K562 (cell line): ENCODE data around the gene HEBP1. TPM values are rescaled to one million over a fixed set of nuclear protein-coding genes. Genes with fewer than 3 reads are reported as not detected.

Experiments used
- ATAC-seq: fragments of 200-7000 bp; cut with Tn5 transposase; 3 replicates; pipeline ENCODE4 v1.9.1; 2020; ENCODE audit warnings: moderate library complexity
- BruUV-seq: library from RNA; stranded (reverse); fragments of 400-500 nt; replicated peaks from 2 replicates; lab custom pipeline; 2021; lab: Mats Ljungman, UMichigan
- CTCF ChIA-PET: fragments of 300-600 bp; formaldehyde crosslinking; extraction: SDS; loops from one replicate; lab custom pipeline; 2021; ENCODE audit warnings: low intra/inter-chr PET ratio; lab: Yijun Ruan, JAX
- POLR2A ChIA-PET: fragments of 300-600, 350-650 bp; sonication (Branson Sonifier 250); formaldehyde crosslinking; extraction: SDS; loops from one replicate; lab custom pipeline; 2021; ENCODE audit warnings: antibody characterized with exemption, inconsistent platforms; lab: Yijun Ruan, JAX
- DNase-seq, 4 experiments: peaks; one replicate each; pipeline versions ENCODE4 v3.0.0 to v3.0.0-alpha.2; 2011 to 2018; ENCODE audit warnings: low spot score in 3 of 4, mixed read lengths in 3 of 4; ENCODE audit errors: extremely low read depth in 1 of 4
- FAIRE-seq: peaks from 2 replicates; lab custom pipeline; 2011; peaks lifted over from hg19 to GRCh38; lab: Jason Lieb, UNC
- H2AFZ ChIP-seq: 2 replicates; pipeline ENCODE4 v1.6.0; 2011; ENCODE audit warnings: low read depth, low read length, control low read depth, inconsistent platforms
- H3K27ac ChIP-seq: fragments of 200-600 bp; 3 replicates; pipeline ENCODE4 v1.8.0; 2011; ENCODE audit warnings: low read depth, mild to moderate bottlenecking, control low read depth, inconsistent platforms, low read length, moderate library complexity, mixed read lengths; ENCODE audit errors: extremely low read depth
- H3K27me3 ChIP-seq, 2 experiments: fragments of 300-600 bp in 1 of 2; 2 replicates in 1 of 2; 3 replicates in 1 of 2; pipeline versions ENCODE4 v1.6.0 to v1.8.0; 2011; ENCODE audit warnings: inconsistent platforms in 2 of 2, low read length in 2 of 2, mild to moderate bottlenecking in 1 of 2, mixed read lengths in 1 of 2, moderate library complexity in 1 of 2; ENCODE audit not compliant: control insufficient read depth in 2 of 2, insufficient read depth in 2 of 2
- H3K36me3 ChIP-seq: fragments of 300-600 bp; 3 replicates; pipeline ENCODE4 v1.8.0; 2011; ENCODE audit warnings: mild to moderate bottlenecking, low read length, inconsistent platforms; ENCODE audit not compliant: control insufficient read depth, insufficient read depth
- H3K4me1 ChIP-seq, 2 experiments: fragments of 200-600 bp in 1 of 2; replicated peaks in 1 of 2; 2 replicates in 1 of 2; 3 replicates in 1 of 2; pipeline versions ENCODE4 v1.5.1 to v1.8.0; 2011; ENCODE audit warnings: inconsistent platforms in 2 of 2, low read length in 2 of 2, mild to moderate bottlenecking in 1 of 2, mixed read lengths in 1 of 2, moderate library complexity in 1 of 2; ENCODE audit not compliant: control insufficient read depth in 2 of 2, insufficient read depth in 2 of 2
- H3K4me2 ChIP-seq: 2 replicates; pipeline ENCODE4 v1.6.1; 2011; ENCODE audit warnings: low read length, control low read depth, inconsistent platforms, mixed read lengths; ENCODE audit not compliant: insufficient read depth
- H3K4me3 ChIP-seq: fragments of 200-600 bp; sonication (generic), shearing (Covaris generic); 2 replicates; pipeline ENCODE4 v1.5.1; 2016; ENCODE audit warnings: control low read depth, inconsistent platforms
- H3K79me2 ChIP-seq: fragments of 200-600 bp; 3 replicates; pipeline ENCODE4 v1.8.0; 2011; ENCODE audit warnings: low read length, inconsistent platforms; ENCODE audit not compliant: control insufficient read depth, insufficient read depth
- H3K9ac ChIP-seq, 2 experiments: 2 replicates each; pipeline versions ENCODE4 v1.6.0 to v1.6.1; 2011; ENCODE audit warnings: low read depth in 2 of 2, low read length in 2 of 2, control low read depth in 1 of 2, inconsistent platforms in 1 of 2, mild to moderate bottlenecking in 1 of 2, mixed read lengths in 1 of 2; ENCODE audit not compliant: insufficient read depth in 1 of 2
- H3K9me1 ChIP-seq: one replicate; pipeline ENCODE4 v1.6.0; 2011; ENCODE audit warnings: inconsistent platforms, mild to moderate bottlenecking, low read length, moderate library complexity; ENCODE audit not compliant: control insufficient read depth, insufficient read depth
- H3K9me3 ChIP-seq: replicated peaks from 2 replicates; pipeline ENCODE4 v1.5.1; 2011; ENCODE audit warnings: low read depth, low read length, inconsistent platforms; ENCODE audit not compliant: control insufficient read depth, insufficient read depth
- H4K20me1 ChIP-seq: replicated peaks from 2 replicates; pipeline ENCODE4 v1.6.1; 2011; ENCODE audit warnings: low read length, inconsistent platforms, mixed read lengths; ENCODE audit not compliant: control insufficient read depth, insufficient read depth
- LEF1 ChIP-seq: fragments of 450-650 bp; IDR thresholded peaks from 2 replicates; pipeline ENCODE4 v1.6.1; 2016; ENCODE audit warnings: mild to moderate bottlenecking
- RAD21 ChIP-seq, 2 experiments: fragments of 250-450 bp in 1 of 2; fragments of 450-650 bp in 1 of 2; sonication (Bioruptor Pico) in 1 of 2; formaldehyde crosslinking in 1 of 2; IDR thresholded peaks in 1 of 2; conservative IDR thresholded peaks in 1 of 2; 2 replicates each; pipeline versions ENCODE4 v1.4.0 to v1.8.0; 2020 to 2022; ENCODE audit warnings: mild to moderate bottlenecking in 2 of 2, moderate library complexity in 1 of 2
- ZNF395 ChIP-seq: fragments of 200-800 bp; sonication (Bioruptor generic); IDR thresholded peaks from 2 replicates; pipeline ENCODE4 v1.6.1; 2017; ENCODE audit warnings: missing genetic modification characterization, missing compliant biosample characterization
- ZNF41 ChIP-seq: fragments of 250-450 bp; sonication (Bioruptor Pico); conservative IDR thresholded peaks from 2 replicates; pipeline ENCODE4 v1.4.0; 2020; ENCODE audit warnings: mild to moderate bottlenecking
- WGBS: fragments of 100-300 bp; shearing (Covaris generic); methylation state at CpG from one replicate; pipeline ENCODE4 v1.1.6; 2016; ENCODE audit warnings: low coverage, mixed read lengths; ENCODE audit not compliant: insufficient coverage; ENCODE audit errors: missing lambda C conversion rate; 5-methylcytosine and 5-hydroxymethylcytosine counted together
- in situ Hi-C: fragments of 300-500 bp; cut with MboI; formaldehyde crosslinking; loops from 4 replicates; pipeline ENCODE4 v1.15.0; 2018; ENCODE audit warnings: inconsistent platforms, mixed read lengths
- intact Hi-C: fragments of 100-400 bp; cut with micrococcal nuclease; formaldehyde crosslinking; loops from 2 replicates; pipeline ENCODE4 v1.14.2; 2022
- polyA plus RNA-seq, 8 experiments: library from polyadenylated mRNA; depleted of rRNA in 4 of 8; stranded (reverse) in 5 of 8; unstranded in 3 of 8; fragments of >200 nt; fragmentation: Nextera tagmentation in 2 of 8; fragmentation: Illumina TruSeq in 1 of 8; extraction: Ambion mirVana in 2 of 8; extraction: Trizol in 1 of 8; gene quantifications; 2 replicates each; pipeline versions ENCODE4 v1.2.1 to v1.2.3, GENCODE V29; 2011 to 2014; ENCODE audit warnings: inconsistent platforms in 1 of 8, missing spikeins in 1 of 8
- total RNA-seq, 7 experiments: library from RNA; depleted of rRNA in 6 of 7; stranded (reverse); fragments of >200 nt in 6 of 7; fragmentation: Illumina TruSeq in 2 of 7; extraction: Trizol in 2 of 7; gene quantifications; 2 replicates each; pipeline versions ENCODE4 v1.2.1 to v1.2.3, GENCODE V29; 2011 to 2021; ENCODE audit warnings: low replicate concordance in 1 of 7

Gene HEBP1
- total and polyA plus RNA-seq, 9 of the 15 experiments (the other 6 are each of a cell fraction or from before 2014, with no cell fraction given), result 1.1 to 10.1 (median 2.4) TPM

DNA sequence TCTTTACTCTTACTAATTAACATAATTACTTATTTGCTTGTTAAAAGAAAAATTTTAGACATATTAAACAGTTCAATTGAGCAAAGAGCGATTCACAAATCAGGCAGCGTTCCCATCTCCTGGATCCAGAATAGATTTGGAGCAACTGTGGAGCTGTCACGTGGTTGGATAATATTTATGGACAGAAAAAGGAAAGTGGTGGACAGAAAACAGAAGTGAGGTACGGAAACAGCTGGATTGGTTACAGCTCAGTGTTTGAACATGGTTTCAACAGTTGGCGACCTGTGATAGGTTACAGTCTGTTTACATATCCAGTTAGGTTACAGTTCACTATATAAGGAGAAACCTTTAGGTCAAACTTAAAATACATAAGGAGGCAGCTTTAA is 24.5 kb upstream of the HEBP1 start:
- no peak for FAIRE-seq
- Histone ChIP-seq H3K27me3 (no peaks in the 10 kb centered on the region), H2AFZ (no peak overlapping the region), H3K27ac (no peak overlapping the region), H3K9ac (no peak overlapping the region), H3K36me3 (no peaks in the 10 kb centered on the region), H3K9me3 (no peaks in the 10 kb centered on the region), H3K79me2 (no peaks in the 10 kb centered on the region), H4K20me1 (no peaks in the 10 kb centered on the region), H3K4me3 (no peak overlapping the region), H3K4me2 (no peak overlapping the region), H3K4me1 (no peaks in the 10 kb centered on the region; a peak in 2 of 5 replicates), H3K9me1 (no peaks in the 10 kb centered on the region)
- in situ Hi-C loops, result loop anchor here (25.0 kb wide), 1 partner anchor 188 kb away; no protein-coding TSS in a partner anchor
- ATAC-seq, result no peak
- 38% methylated on average over 5 of the region's 5 CpGs for WGBS
- no peak for TF ChIP-seq LEF1
- TF ChIP-seq ZNF41 (CRISPR knock-in tag), result no peak
- ChIA-PET CTCF (interaction anchor here (0.6 to 1.1 kb wide), 3 partner anchors 184 to 352 kb away, joined by 3 to 5 read pairs (median 3); no protein-coding TSS in a partner anchor), POLR2A (interaction anchor here (0.5 to 0.6 kb wide), 2 partner anchors 10 to 173 kb away, joined by 3 to 4 read pairs; no protein-coding TSS in a partner anchor)
- DNase-seq, result no peak
- BruUV-seq, result no TSS peak
- intact Hi-C loops, result loop anchor here (2.0 to 5.0 kb wide), 2 partner anchors 73 to 188 kb away; no protein-coding TSS in a partner anchor

DNA sequence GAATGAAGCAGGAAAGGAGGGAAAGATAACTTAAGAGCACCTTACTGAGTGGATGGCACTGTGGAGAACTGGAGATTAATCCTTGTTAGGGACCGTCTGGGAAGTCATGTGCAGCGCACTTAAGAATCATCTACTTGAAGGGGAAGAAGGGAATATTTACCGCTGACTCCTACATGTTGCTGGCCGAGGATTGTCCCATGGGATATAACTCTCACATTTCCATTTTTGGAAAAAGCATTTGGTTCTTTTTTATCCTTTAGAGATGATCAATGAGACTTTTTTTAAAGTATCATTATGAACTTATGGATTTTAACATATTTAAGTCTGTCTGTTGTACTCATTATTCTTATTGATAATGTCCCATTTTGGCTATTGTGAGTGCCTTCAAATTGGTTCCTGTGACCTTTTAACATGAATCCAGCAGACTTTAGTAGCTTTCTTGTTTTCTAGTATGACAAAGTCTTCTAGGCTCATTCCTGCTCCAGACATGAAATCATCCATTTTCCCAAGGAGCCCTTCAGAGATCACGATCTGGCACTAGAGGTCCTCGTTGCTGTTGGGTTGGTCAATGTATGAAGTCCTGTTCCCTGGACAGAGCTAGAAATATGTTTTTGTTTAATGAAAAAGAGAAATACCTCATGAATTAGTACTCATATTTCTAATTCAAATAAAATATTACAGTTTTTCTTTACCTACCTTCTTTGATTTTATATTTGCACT is 23.9 kb upstream of the HEBP1 start:
- no peaks in the 10 kb centered on the region; a peak in 2 of 5 replicates for H3K4me1 ChIP-seq
- ATAC-seq, result peak; percentile 81; the same call in 2 of the 3 replicates
- peak; percentile 57 for FAIRE-seq
- intact Hi-C loops (loop anchor here (2.0 to 5.0 kb wide), 2 partner anchors 73 to 189 kb away; no protein-coding TSS in a partner anchor), in situ Hi-C loops (loop anchor here (25.0 kb wide), 1 partner anchor 188 kb away; no protein-coding TSS in a partner anchor)
- CTCF ChIA-PET, result interaction anchor here (0.6 to 1.1 kb wide), 3 partner anchors 184 to 352 kb away, joined by 3 to 5 read pairs (median 3); no protein-coding TSS in a partner anchor
- no peaks in the 10 kb centered on the region for H3K9me3 ChIP-seq
- H3K9me1 ChIP-seq, result no peaks in the 10 kb centered on the region
- no peak overlapping the region for H3K4me3 ChIP-seq
- no peaks in the 10 kb centered on the region for H3K79me2 ChIP-seq
- H3K27ac ChIP-seq, result no peak overlapping the region
- H2AFZ ChIP-seq, result no peak overlapping the region
- H3K27me3 ChIP-seq, result no peaks in the 10 kb centered on the region
- 46% methylated on average over 6 of the region's 6 CpGs for WGBS
- H4K20me1 ChIP-seq, result no peaks in the 10 kb centered on the region
- no TSS peak for BruUV-seq
- POLR2A ChIA-PET, result interaction anchor here (0.5 to 0.6 kb wide), 2 partner anchors 10 to 172 kb away, joined by 3 to 4 read pairs; no protein-coding TSS in a partner anchor
- no peak overlapping the region for H3K4me2 ChIP-seq
- no peak overlapping the region for H3K9ac ChIP-seq
- peak; percentile 9 to 35 (median 15) for DNase-seq
- no peaks in the 10 kb centered on the region for H3K36me3 ChIP-seq
- TF ChIP-seq RAD21 (CRISPR knock-in tag; conservative IDR thresholded peaks at IDR 0.05 in 1 of 2, IDR thresholded peaks at IDR 0.05 in 1 of 2), result peak; percentile 50 to 55; a peak in 3 of 4 replicates
- TF ChIP-seq ZNF395 (CRISPR knock-in tag), result no peak
